GM23338 (cell line): ENCODE data around the gene CACNA1D. TPM values are rescaled to one million over a fixed set of nuclear protein-coding genes. Genes with fewer than 3 reads are reported as not detected.

ENCODE experiments used
- ATAC-seq: fragments of 200-7000 bp; cut with Tn5 transposase; 3 replicates; pipeline ENCODE4 v1.9.1; 2020
- DNase-seq: peaks from one replicate; pipeline ENCODE4 v3.0.0-alpha.2; 2015; ENCODE audit warnings: low spot score
- H2AFZ ChIP-seq: fragments of 200-600 bp; sonication (generic); 2 replicates; pipeline ENCODE4 v1.8.0; 2016; ENCODE audit warnings: antibody characterized with exemption, mild to moderate bottlenecking, moderate library complexity
- H3F3A ChIP-seq: fragments of 200-600 bp; sonication (generic); replicated peaks from 2 replicates; pipeline ENCODE4 v1.8.0; 2017; ENCODE audit warnings: antibody characterized with exemption, mixed run types, low read depth
- H3K27ac ChIP-seq: fragments of 200-600 bp; sonication (generic); 2 replicates; pipeline ENCODE4 v1.6.1; 2016; ENCODE audit warnings: low read depth
- H3K27me3 ChIP-seq: fragments of 200-600 bp; sonication (generic); 2 replicates; pipeline ENCODE4 v1.8.0; 2016; ENCODE audit warnings: mild to moderate bottlenecking, mixed run types, moderate library complexity; ENCODE audit not compliant: insufficient read depth
- H3K36me3 ChIP-seq: fragments of 200-600 bp; sonication (generic); 2 replicates; pipeline ENCODE4 v1.8.0; 2016; ENCODE audit warnings: mild to moderate bottlenecking; ENCODE audit not compliant: insufficient read depth
- H3K4me1 ChIP-seq: fragments of 200-600 bp; sonication (generic); 2 replicates; pipeline ENCODE4 v1.8.0; 2016; ENCODE audit warnings: mild to moderate bottlenecking, moderate library complexity; ENCODE audit not compliant: insufficient read depth
- H3K4me2 ChIP-seq: fragments of 200-600 bp; sonication (generic); 2 replicates; pipeline ENCODE4 v1.7.1; 2017; ENCODE audit warnings: mixed run types
- H3K4me3 ChIP-seq: fragments of 200-600 bp; sonication (generic); 2 replicates; pipeline ENCODE4 v1.6.1; 2016; ENCODE audit warnings: mixed run types
- H3K79me2 ChIP-seq: fragments of 200-600 bp; sonication (generic); replicated peaks from 2 replicates; pipeline ENCODE4 v1.8.0; 2017; ENCODE audit warnings: mild to moderate bottlenecking; ENCODE audit not compliant: insufficient read depth
- H3K9me2 ChIP-seq: fragments of 200-600 bp; sonication (generic); 2 replicates; pipeline ENCODE4 v1.8.0; 2017; ENCODE audit not compliant: insufficient read depth
- H4K20me1 ChIP-seq: fragments of 200-600 bp; sonication (generic); replicated peaks from 2 replicates; pipeline ENCODE4 v1.8.0; 2017; ENCODE audit warnings: mild to moderate bottlenecking; ENCODE audit not compliant: insufficient read depth
- H3K27ac Mint-ChIP-seq: 2 replicates; pipeline ENCODE4 v1.8.0; 2020; ENCODE audit warnings: inconsistent platforms, mild to moderate bottlenecking, moderate library complexity, mixed read lengths
- H3K27me3 Mint-ChIP-seq: 3 replicates; pipeline ENCODE4 v1.8.0; 2022; ENCODE audit warnings: low read depth, mild to moderate bottlenecking, moderate library complexity, mixed read lengths, inconsistent platforms; ENCODE audit not compliant: insufficient read depth, poor library complexity
- H3K36me3 Mint-ChIP-seq: 3 replicates; pipeline ENCODE4 v1.8.0; 2021; ENCODE audit warnings: low read depth, mild to moderate bottlenecking, inconsistent platforms, moderate library complexity, mixed read lengths
- H3K4me1 Mint-ChIP-seq: 3 replicates; pipeline ENCODE4 v1.8.0; 2020; ENCODE audit warnings: mild to moderate bottlenecking, inconsistent platforms, mixed read lengths
- H3K4me3 Mint-ChIP-seq: 3 replicates; pipeline ENCODE4 v1.8.0; 2021; ENCODE audit warnings: moderate library complexity, mild to moderate bottlenecking, inconsistent platforms, mixed read lengths
- H3K9me3 Mint-ChIP-seq: 3 replicates; pipeline ENCODE4 v1.8.0; 2020; ENCODE audit warnings: moderate library complexity, mild to moderate bottlenecking, inconsistent platforms, mixed read lengths
- ETS1 ChIP-seq: IDR thresholded peaks from 2 replicates; pipeline ENCODE4 v1.6.1; 2016; ENCODE audit warnings: antibody characterized with exemption
- EZH2 ChIP-seq: fragments of 200-600 bp; sonication (generic); IDR thresholded peaks from one replicate; pipeline ENCODE4 v1.8.0; 2017; ENCODE audit warnings: antibody characterized with exemption, mild to moderate bottlenecking, low read depth; ENCODE audit not compliant: unreplicated experiment
- EZH2phosphoT487 ChIP-seq: fragments of 200-600 bp; sonication (generic); IDR thresholded peaks from one replicate; pipeline ENCODE4 v1.8.1; 2018; ENCODE audit warnings: antibody characterized with exemption; ENCODE audit not compliant: unreplicated experiment
- JUNB ChIP-seq: IDR thresholded peaks from one replicate; pipeline ENCODE4 v1.6.1; 2016; ENCODE audit warnings: antibody characterized with exemption; ENCODE audit not compliant: unreplicated experiment
- REST ChIP-seq: IDR thresholded peaks from one replicate; pipeline ENCODE4 v1.6.1; 2018; ENCODE audit warnings: antibody characterized with exemption; ENCODE audit not compliant: unreplicated experiment
- STAT1 ChIP-seq: IDR thresholded peaks from one replicate; pipeline ENCODE4 v1.6.1; 2016; ENCODE audit warnings: antibody characterized with exemption; ENCODE audit not compliant: unreplicated experiment
- ZNF114 ChIP-seq: fragments of 250-450 bp; sonication (Bioruptor Pico); IDR thresholded peaks from 2 replicates; pipeline ENCODE4 v1.5.0; 2020; ENCODE audit warnings: mild to moderate bottlenecking, moderate library complexity
- ZNF331 ChIP-seq: fragments of 250-450 bp; sonication (Bioruptor Pico); IDR thresholded peaks from 2 replicates; pipeline ENCODE4 v1.5.0; 2020; ENCODE audit warnings: low read depth, mild to moderate bottlenecking, moderate library complexity
- ZNF462 ChIP-seq: fragments of 250-450 bp; sonication (Bioruptor Pico); IDR thresholded peaks from 2 replicates; pipeline ENCODE4 v1.5.0; 2020; ENCODE audit warnings: mild to moderate bottlenecking, moderate library complexity
- polyA plus RNA-seq: library from polyadenylated mRNA; unstranded; fragments of >200 nt; fragmentation: Nextera tagmentation; extraction: Ambion mirVana; gene quantifications from 2 replicates; pipeline ENCODE4 v1.2.1, GENCODE V29; 2016
- total RNA-seq: library from RNA; depleted of rRNA; stranded (reverse); fragments of >200 nt; shearing (Covaris generic); gene quantifications from 2 replicates; pipeline ENCODE4 v1.2.3, GENCODE V29; 2014

The CACNA1D gene
- total and polyA plus RNA-seq, 2 experiments from 2014 or later, result 1.7 to 1.8 TPM

GRCh38 chr3:53671961-53672299 lies 177.5 kb downstream of the CACNA1D start (continued):
- TF ChIP-seq JUNB (no peak), ZNF114 (no peak), ETS1 (no peak), EZH2 (no peak), REST (no peak), ZNF331 (CRISPR knock-in tag) (no peak), EZH2phosphoT487 (no peak)

- no peaks in the 10 kb centered on the region for H3K79me2 ChIP-seq
- DNase-seq (no peak), ATAC-seq (no peak)
- H3K36me3 ChIP-seq, result no peaks in the 10 kb centered on the region
- no peaks in the 10 kb centered on the region for H3K4me1 ChIP-seq
- H2AFZ ChIP-seq, result no peak overlapping the region
- H3F3A ChIP-seq, result no peaks in the 10 kb centered on the region
- no peak for TF ChIP-seq STAT1
- TF ChIP-seq EZH2, result no peak
- no peak for TF ChIP-seq ZNF462 (CRISPR knock-in tag)
- TF ChIP-seq JUNB, result no peak
- no peaks in the 10 kb centered on the region for H3K27me3 ChIP-seq
- H3K27me3 Mint-ChIP-seq, result no peaks in the 10 kb centered on the region
- no peaks in the 10 kb centered on the region for H3K9me3 Mint-ChIP-seq
- H3K27ac Mint-ChIP-seq, result no peak overlapping the region
- H3K4me1 Mint-ChIP-seq, result no peaks in the 10 kb centered on the region
- H3K4me3 ChIP-seq, result no peak overlapping the region
- H3K4me2 ChIP-seq, result no peak overlapping the region
- no peak overlapping the region for H3K4me3 Mint-ChIP-seq
- H3K27ac ChIP-seq, result no peak overlapping the region
- no peaks in the 10 kb centered on the region for H3K9me2 ChIP-seq
- H3K36me3 Mint-ChIP-seq, result no peaks in the 10 kb centered on the region
- no peaks in the 10 kb centered on the region for H4K20me1 ChIP-seq
Observed at GRCh38 chr3:53672981-53673380, 178.6 kb downstream of the CACNA1D start.
